Sigmoid colon (tissue), 4 donors: ENCODE results near the gene EFL1.

Experiments used
- CTCF ChIP-seq, 4 experiments: fragments of 450-650 bp in 3 of 4; fragments of 200-600 bp in 1 of 4; IDR thresholded peaks; one replicate each; pipeline ENCODE4 v1.5.1; 2016 to 2019; ENCODE audit warnings: antibody characterized with exemption in 4 of 4, mild to moderate bottlenecking in 3 of 4, moderate library complexity in 2 of 4
- EP300 ChIP-seq, 4 donors: sonication (generic); formaldehyde crosslinking; IDR thresholded peaks; one replicate each; pipeline ENCODE4 v1.6.1; 2017; ENCODE audit warnings: antibody characterized with exemption in 4 of 4
- POLR2A ChIP-seq, 2 donors: fragments of 450-650 bp; IDR thresholded peaks; one replicate each; pipeline ENCODE4 v1.6.1; 2016; ENCODE audit warnings: antibody characterized with exemption in 2 of 2, mild to moderate bottlenecking in 2 of 2, moderate library complexity in 2 of 2
- POLR2AphosphoS5 ChIP-seq, 4 donors: sonication (generic); formaldehyde crosslinking; IDR thresholded peaks; one replicate each; pipeline ENCODE4 v1.6.1; 2017; ENCODE audit warnings: antibody characterized with exemption in 4 of 4

GRCh38 chr15:82172506-82172905 lies 90.0 kb downstream of the EFL1 start:
- TF ChIP-seq CTCF (IDR thresholded peaks at IDR 0.05) (no peak), POLR2AphosphoS5 (IDR thresholded peaks at IDR 0.05) (no peak), POLR2A (IDR thresholded peaks at IDR 0.05) (no peak), EP300 (IDR thresholded peaks at IDR 0.05) (no peak)
